K562 (cell line): Measurements from ENCODE around the gene CNPY2. TPM values are rescaled to one million over a fixed set of nuclear protein-coding genes. Genes with fewer than 3 reads are reported as not detected.

Experiments
- ARHGAP35 ChIP-seq: fragments of 450-650 bp; IDR thresholded peaks from 2 replicates; pipeline ENCODE4 v1.6.1; 2018; ENCODE audit not compliant: partially characterized antibody
- CHD1 ChIP-seq: fragments of 200-600 bp; sonication (generic); IDR thresholded peaks from one replicate; pipeline ENCODE4 v1.6.1; 2012; ENCODE audit warnings: mild to moderate bottlenecking, moderate library complexity, low read length, inconsistent platforms
- DDX20 ChIP-seq: fragments of 450-650 bp; IDR thresholded peaks from 2 replicates; pipeline ENCODE4 v1.6.1; 2016; ENCODE audit warnings: missing genetic modification characterization, low read depth, mild to moderate bottlenecking, missing compliant biosample characterization, moderate library complexity
- DLX4 ChIP-seq: fragments of 250-450 bp; sonication (Bioruptor Pico); IDR thresholded peaks from 2 replicates; pipeline ENCODE4 v1.6.1; 2021; ENCODE audit warnings: mild to moderate bottlenecking
- EP300 ChIP-seq: IDR thresholded peaks from 2 replicates; pipeline ENCODE4 v1.6.1; 2012; ENCODE audit warnings: low read length, improper control_type of control experiment
- ERF ChIP-seq: fragments of 450-650 bp; formaldehyde crosslinking; IDR thresholded peaks from 2 replicates; pipeline ENCODE4 v1.4.0; 2020; ENCODE audit warnings: mild to moderate bottlenecking, mixed read lengths
- FOS ChIP-seq: IDR thresholded peaks from 3 replicates; pipeline ENCODE4 v1.6.1; 2011; ENCODE audit not compliant: insufficient read length; ENCODE audit errors: extremely low read depth
- KDM1A ChIP-seq, 2 experiments: fragments of 450-650 bp; IDR thresholded peaks; 2 replicates each; pipeline ENCODE4 v1.6.1; 2016; ENCODE audit warnings: mild to moderate bottlenecking in 2 of 2
- MTA3 ChIP-seq: fragments of 450-650 bp; formaldehyde crosslinking; IDR thresholded peaks from 2 replicates; pipeline ENCODE4 v1.6.1; 2017; ENCODE audit warnings: mild to moderate bottlenecking, borderline replicate concordance
- MYC ChIP-seq, 2 experiments: fragments of 250-450 bp in 1 of 2; sonication (Bioruptor Pico) in 1 of 2; IDR thresholded peaks; 2 replicates each; pipeline versions ENCODE4 v1.5.1 to v1.6.1; 2012 to 2021; ENCODE audit warnings: low read depth in 2 of 2, borderline replicate concordance in 1 of 2, improper control_type of control experiment in 1 of 2, low read length in 1 of 2, mild to moderate bottlenecking in 1 of 2, moderate library complexity in 1 of 2
- NFYB ChIP-seq: IDR thresholded peaks from 2 replicates; pipeline ENCODE4 v1.6.1; 2011; ENCODE audit warnings: mild to moderate bottlenecking, moderate library complexity; ENCODE audit not compliant: insufficient read length; ENCODE audit errors: extremely low read depth
- NRF1 ChIP-seq, 2 experiments: fragments of 450-650 bp; IDR thresholded peaks in 1 of 2; conservative IDR thresholded peaks in 1 of 2; 2 replicates each; pipeline ENCODE4 v1.6.1; 2014; ENCODE audit warnings: mild to moderate bottlenecking in 2 of 2
- PCBP2 ChIP-seq: fragments of 200-400 bp; formaldehyde crosslinking; IDR thresholded peaks from 2 replicates; pipeline ENCODE4 v1.6.1; 2018; ENCODE audit warnings: low read length, low read depth, mild to moderate bottlenecking, moderate library complexity; ENCODE audit not compliant: poor library complexity, severe bottlenecking
- TBP ChIP-seq: optimal IDR thresholded peaks from 2 replicates; pipeline ENCODE3; 2011; ENCODE audit warnings: low read depth, low read length, improper control_type of control experiment
- THAP12 ChIP-seq: fragments of 250-450 bp; sonication (Bioruptor Pico); IDR thresholded peaks from 2 replicates; pipeline ENCODE4 v1.9.0; 2021; ENCODE audit warnings: mild to moderate bottlenecking, inconsistent platforms
- ZBED1 ChIP-seq: IDR thresholded peaks from 2 replicates; pipeline ENCODE4 v1.6.1; 2014
- ZNF174 ChIP-seq: fragments of 250-450 bp; sonication (Bioruptor Pico); IDR thresholded peaks from 2 replicates; pipeline ENCODE4 v1.4.0; 2020; ENCODE audit warnings: mild to moderate bottlenecking
- ZNF512 ChIP-seq: IDR thresholded peaks from 2 replicates; pipeline ENCODE4 v1.6.1; 2016; ENCODE audit warnings: missing genetic modification characterization, missing compliant biosample characterization
- ZNF518B ChIP-seq: fragments of 250-450 bp; sonication (Bioruptor Pico); IDR thresholded peaks from 2 replicates; pipeline ENCODE4 v1.5.0; 2021; ENCODE audit warnings: mild to moderate bottlenecking, moderate library complexity
- polyA plus RNA-seq, 8 experiments: library from polyadenylated mRNA; depleted of rRNA in 4 of 8; stranded (reverse) in 5 of 8; unstranded in 3 of 8; fragments of >200 nt; fragmentation: Nextera tagmentation in 2 of 8; fragmentation: Illumina TruSeq in 1 of 8; extraction: Ambion mirVana in 2 of 8; extraction: Trizol in 1 of 8; gene quantifications; 2 replicates each; pipeline versions ENCODE4 v1.2.1 to v1.2.3, GENCODE V29; 2011 to 2014; ENCODE audit warnings: inconsistent platforms in 1 of 8, missing spikeins in 1 of 8
- total RNA-seq, 7 experiments: library from RNA; depleted of rRNA in 6 of 7; stranded (reverse); fragments of >200 nt in 6 of 7; fragmentation: Illumina TruSeq in 2 of 7; extraction: Trizol in 2 of 7; gene quantifications; 2 replicates each; pipeline versions ENCODE4 v1.2.1 to v1.2.3, GENCODE V29; 2011 to 2021; ENCODE audit warnings: low replicate concordance in 1 of 7

Gene CNPY2
- total and polyA plus RNA-seq, 9 of the 15 experiments (the other 6 are each of a cell fraction or from before 2014, with no cell fraction given): 33.8 to 190 (median 138) TPM

- TF ChIP-seq MYC (IDR thresholded peaks at IDR 0.05; ENCODE audit: low read depth, low read length): peak; percentile 93
- peak; percentile 94 for TF ChIP-seq MYC (CRISPR knock-in tag; IDR thresholded peaks at IDR 0.05; ENCODE audit: borderline replicate concordance, low read depth)
- TF ChIP-seq KDM1A (IDR thresholded peaks at IDR 0.05): no peak
- TF ChIP-seq TBP: peak; percentile 78
- peak; percentile 87 to 88 for TF ChIP-seq NRF1 (conservative IDR thresholded peaks at IDR 0.05 in 1 of 2, IDR thresholded peaks at IDR 0.05 in 1 of 2)
- no peak for TF ChIP-seq ZNF518B (CRISPR knock-in tag)
- TF ChIP-seq PCBP2: no peak
- TF ChIP-seq EP300: peak; percentile 16; the same call in 1 of the 2 replicates
- 0 out of 2 replicates have a peak, but pooled peaks have one; percentile 35 for TF ChIP-seq MTA3
- TF ChIP-seq THAP12 (CRISPR knock-in tag): no peak; the same call in 1 of the 2 replicates
- TF ChIP-seq CHD1: peak; percentile 64
- no peak for TF ChIP-seq ZBED1
- peak; percentile 65 for TF ChIP-seq FOS
- TF ChIP-seq ZNF174 (CRISPR knock-in tag): no peak
- no peak for TF ChIP-seq ZNF512 (tag)
- TF ChIP-seq DLX4 (CRISPR knock-in tag): no peak
- peak; percentile 75 for TF ChIP-seq NFYB
- no peak for TF ChIP-seq DDX20 (tag)
- no peak for TF ChIP-seq ARHGAP35
- TF ChIP-seq ERF (CRISPR knock-in tag): no peak
Observed at GRCh38 chr12:56299853-56300643, 15.7 kb downstream of the CNPY2 start, which contains the start of gene CS (continued).
